ENCODE data around the gene TSPAN31.

TSPAN31 gene

GRCh38 chr12:57780284-57780897, 35.6 kb downstream of the TSPAN31 start (continued):
- TF ChIP-seq ZNF645 (tag by site-specific recombination; IDR thresholded peaks at IDR 0.05): no peak
- no peak for TF ChIP-seq ZNF48 (tag by site-specific recombination; IDR thresholded peaks at IDR 0.05)
- TF ChIP-seq ZNF146 (tag by site-specific recombination; IDR thresholded peaks at IDR 0.05): no peak
- no peak for TF ChIP-seq CTCF (tag by site-specific recombination; IDR thresholded peaks at IDR 0.05)

- Histone ChIP-seq H3K27ac (ENCODE audit: extremely low read depth, low read depth, low read length) (no peak overlapping the region), H3K4me3 (ENCODE audit: low read depth, low read length) (no peak overlapping the region), H3K4me1 (ENCODE audit: control insufficient read depth, insufficient read depth, low read length) (no peaks in the 10 kb centered on the region), H3K36me3 (ENCODE audit: control insufficient read depth in 2 of 2, insufficient read depth in 1 of 2, low read length in 2 of 2) (peaks cover 22 to 38% of the 10 kb centered on the region in 2 experiments), H3K9me3 (ENCODE audit: control insufficient read depth, insufficient read depth, low read depth, low read length) (no peaks in the 10 kb centered on the region)
- ChIA-PET CTCF (interaction anchor here (0.5 to 2.9 kb wide), 7 partner anchors 11 to 1138 kb away, joined by 3 to 19 read pairs (median 4); no protein-coding TSS in a partner anchor), POLR2A (interaction anchor here (0.8 to 0.9 kb wide), 3 partner anchors 9 to 37 kb away, joined by 3 to 6 read pairs (median 3); partner anchors contain the start of genes EEF1AKMT3 and METTL1)
- TF ChIP-seq ZNF19 (tag by site-specific recombination; IDR thresholded peaks at IDR 0.05; ENCODE audit: low read depth): no peak
These were observed 36.4 kb downstream of the TSPAN31 start for GRCh38 chr12:57781244-57781643.

GRCh38 chr12:57781801-57782200, 37.0 kb downstream of the TSPAN31 start:
- Histone ChIP-seq H3K4me1 (ENCODE audit: control insufficient read depth, insufficient read depth, low read length) (no peaks in the 10 kb centered on the region), H3K9me3 (ENCODE audit: control insufficient read depth, insufficient read depth, low read depth, low read length) (no peaks in the 10 kb centered on the region), H3K27ac (ENCODE audit: extremely low read depth, low read depth, low read length) (no peak overlapping the region), H3K4me3 (ENCODE audit: low read depth, low read length) (no peak overlapping the region), H3K36me3 (ENCODE audit: control insufficient read depth in 2 of 2, insufficient read depth in 1 of 2, low read length in 2 of 2) (peaks cover 27 to 43% of the 10 kb centered on the region in 2 experiments)
- peak; percentile 94 for TF ChIP-seq ZNF133 (tag by site-specific recombination; IDR thresholded peaks at IDR 0.05)
- TF ChIP-seq GLI4 (tag by site-specific recombination; IDR thresholded peaks at IDR 0.05): no peak
- POLR2A ChIA-PET: interaction anchor here (0.8 to 0.9 kb wide), 2 partner anchors 10 to 16 kb away, joined by 3 to 6 read pairs; partner anchors contain the start of genes EEF1AKMT3 and METTL1
- CTCF ChIA-PET: interaction anchor here (0.5 to 2.9 kb wide), 6 partner anchors 11 to 1137 kb away, joined by 3 to 19 read pairs (median 4); no protein-coding TSS in a partner anchor

GRCh38 chr12:57782243-57782607, 37.4 kb downstream of the TSPAN31 start:
- POLR2A ChIA-PET: interaction anchor here (1.3 to 1.7 kb wide), 4 partner anchors 10 to 37 kb away, joined by 3 to 14 read pairs (median 6); partner anchors contain the start of genes CDK4, EEF1AKMT3, METTL1 and TSPAN31

More at GRCh38 chr12:57782243-57782607, 37.4 kb downstream of the TSPAN31 start:
- Histone ChIP-seq H3K4me3 (ENCODE audit: low read depth, low read length) (no peak overlapping the region; the same call in 1 of the 2 replicates), H3K27ac (ENCODE audit: extremely low read depth, low read depth, low read length) (no peak overlapping the region), H3K4me1 (ENCODE audit: control insufficient read depth, insufficient read depth, low read length) (no peaks in the 10 kb centered on the region), H3K36me3 (ENCODE audit: control insufficient read depth in 2 of 2, insufficient read depth in 1 of 2, low read length in 2 of 2) (peaks cover 32 to 46% of the 10 kb centered on the region in 2 experiments), H3K9me3 (ENCODE audit: control insufficient read depth, insufficient read depth, low read depth, low read length) (no peaks in the 10 kb centered on the region)
- TF ChIP-seq ZNF18 (tag by site-specific recombination; IDR thresholded peaks at IDR 0.05) (no peak), ZNF768 (tag by site-specific recombination; IDR thresholded peaks at IDR 0.05) (0 out of 2 replicates have a peak, but pooled peaks have one; percentile 22)
- CTCF ChIA-PET: interaction anchor here (1.0 to 2.9 kb wide), 11 partner anchors 8 to 64 kb away, joined by 3 to 19 read pairs (median 7); partner anchors contain the start of gene CTDSP2
